ENCODE results near the gene VSTM2L.

The VSTM2L gene

DNA sequence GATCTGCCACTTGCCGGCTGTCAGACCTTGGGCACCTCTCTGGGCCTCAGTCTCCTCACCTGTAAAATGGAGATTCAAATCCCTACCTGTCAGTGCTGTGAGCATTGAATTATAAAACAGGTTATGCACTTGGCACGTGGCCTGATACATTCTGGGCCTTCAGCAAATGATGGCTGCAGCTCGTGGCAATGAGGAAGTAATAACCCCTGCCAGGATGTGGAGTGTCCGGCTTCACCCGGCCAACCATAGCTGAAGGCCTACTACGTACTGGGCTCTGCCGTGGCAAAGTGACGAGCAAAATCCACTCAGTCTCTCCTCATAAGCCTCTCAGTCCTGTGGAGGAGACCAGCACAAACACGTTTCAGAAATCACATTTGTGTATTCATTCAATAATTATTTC, 10.9 kb upstream of the VSTM2L start:
- DNase-seq (ENCODE audit: low spot score): no peak
- TF ChIP-seq, protein P1, sequence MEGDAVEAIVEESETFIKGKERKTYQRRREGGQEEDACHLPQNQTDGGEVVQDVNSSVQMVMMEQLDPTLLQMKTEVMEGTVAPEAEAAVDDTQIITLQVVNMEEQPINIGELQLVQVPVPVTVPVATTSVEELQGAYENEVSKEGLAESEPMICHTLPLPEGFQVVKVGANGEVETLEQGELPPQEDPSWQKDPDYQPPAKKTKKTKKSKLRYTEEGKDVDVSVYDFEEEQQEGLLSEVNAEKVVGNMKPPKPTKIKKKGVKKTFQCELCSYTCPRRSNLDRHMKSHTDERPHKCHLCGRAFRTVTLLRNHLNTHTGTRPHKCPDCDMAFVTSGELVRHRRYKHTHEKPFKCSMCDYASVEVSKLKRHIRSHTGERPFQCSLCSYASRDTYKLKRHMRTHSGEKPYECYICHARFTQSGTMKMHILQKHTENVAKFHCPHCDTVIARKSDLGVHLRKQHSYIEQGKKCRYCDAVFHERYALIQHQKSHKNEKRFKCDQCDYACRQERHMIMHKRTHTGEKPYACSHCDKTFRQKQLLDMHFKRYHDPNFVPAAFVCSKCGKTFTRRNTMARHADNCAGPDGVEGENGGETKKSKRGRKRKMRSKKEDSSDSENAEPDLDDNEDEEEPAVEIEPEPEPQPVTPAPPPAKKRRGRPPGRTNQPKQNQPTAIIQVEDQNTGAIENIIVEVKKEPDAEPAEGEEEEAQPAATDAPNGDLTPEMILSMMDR (IDR thresholded peaks at IDR 0.05; ENCODE audit: borderline replicate concordance, control extremely low read depth, extremely low read depth, insufficient read depth, missing control alignments): no peak
- in situ Hi-C loops (cut with MboI; ENCODE audit: low sequenced_read_pairs, unreplicated experiment): no loop called here

GRCh38 chr20:37893566-37894241, 9.2 kb upstream of the VSTM2L start:
- DNase-seq (ENCODE audit: low spot score): no peak
- TF ChIP-seq, protein P1 (IDR thresholded peaks at IDR 0.05; ENCODE audit: borderline replicate concordance, control extremely low read depth, extremely low read depth, insufficient read depth, missing control alignments): no peak
- in situ Hi-C loops (cut with MboI; ENCODE audit: low sequenced_read_pairs, unreplicated experiment): no loop called here

DNA sequence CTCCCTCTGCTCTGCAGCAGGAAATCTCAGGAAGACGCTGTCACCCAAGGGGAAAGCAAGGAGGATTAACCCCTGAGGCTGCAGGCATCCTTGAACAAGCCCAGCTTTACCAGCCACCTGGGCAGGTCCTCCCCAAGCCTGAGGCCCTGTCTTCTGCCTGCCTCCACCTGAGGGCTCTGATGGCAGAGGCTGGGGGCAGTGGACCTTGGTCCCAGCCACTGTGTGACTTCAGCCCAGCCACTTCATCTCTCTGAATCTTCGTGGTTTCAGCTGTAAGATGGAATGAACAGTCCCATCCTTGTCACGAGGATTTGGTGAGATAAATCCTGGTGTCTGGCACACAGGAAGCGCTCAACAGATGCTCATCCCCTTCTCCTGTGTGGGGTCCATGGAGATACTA, 8.5 kb upstream of the VSTM2L start:
- TF ChIP-seq, protein P1 (IDR thresholded peaks at IDR 0.05; ENCODE audit: borderline replicate concordance, control extremely low read depth, extremely low read depth, insufficient read depth, missing control alignments): no peak
- DNase-seq (ENCODE audit: low spot score): no peak
- in situ Hi-C loops (cut with MboI; ENCODE audit: low sequenced_read_pairs, unreplicated experiment): no loop called here

GRCh38 chr20:37895166-37895565, 7.8 kb upstream of the VSTM2L start:
- in situ Hi-C loops (cut with MboI; ENCODE audit: low sequenced_read_pairs, unreplicated experiment): no loop called here
- TF ChIP-seq, protein P1 (IDR thresholded peaks at IDR 0.05; ENCODE audit: borderline replicate concordance, control extremely low read depth, extremely low read depth, insufficient read depth, missing control alignments): no peak
- DNase-seq (ENCODE audit: low spot score): no peak

- in situ Hi-C loops (cut with MboI; ENCODE audit: low sequenced_read_pairs, unreplicated experiment): no loop called here
- TF ChIP-seq, protein P1 (IDR thresholded peaks at IDR 0.05; ENCODE audit: borderline replicate concordance, control extremely low read depth, extremely low read depth, insufficient read depth, missing control alignments): no peak
- no peak for DNase-seq (ENCODE audit: low spot score)
Measured at GRCh38 chr20:37896932-37897548, 5.9 kb upstream of the VSTM2L start.

DNA sequence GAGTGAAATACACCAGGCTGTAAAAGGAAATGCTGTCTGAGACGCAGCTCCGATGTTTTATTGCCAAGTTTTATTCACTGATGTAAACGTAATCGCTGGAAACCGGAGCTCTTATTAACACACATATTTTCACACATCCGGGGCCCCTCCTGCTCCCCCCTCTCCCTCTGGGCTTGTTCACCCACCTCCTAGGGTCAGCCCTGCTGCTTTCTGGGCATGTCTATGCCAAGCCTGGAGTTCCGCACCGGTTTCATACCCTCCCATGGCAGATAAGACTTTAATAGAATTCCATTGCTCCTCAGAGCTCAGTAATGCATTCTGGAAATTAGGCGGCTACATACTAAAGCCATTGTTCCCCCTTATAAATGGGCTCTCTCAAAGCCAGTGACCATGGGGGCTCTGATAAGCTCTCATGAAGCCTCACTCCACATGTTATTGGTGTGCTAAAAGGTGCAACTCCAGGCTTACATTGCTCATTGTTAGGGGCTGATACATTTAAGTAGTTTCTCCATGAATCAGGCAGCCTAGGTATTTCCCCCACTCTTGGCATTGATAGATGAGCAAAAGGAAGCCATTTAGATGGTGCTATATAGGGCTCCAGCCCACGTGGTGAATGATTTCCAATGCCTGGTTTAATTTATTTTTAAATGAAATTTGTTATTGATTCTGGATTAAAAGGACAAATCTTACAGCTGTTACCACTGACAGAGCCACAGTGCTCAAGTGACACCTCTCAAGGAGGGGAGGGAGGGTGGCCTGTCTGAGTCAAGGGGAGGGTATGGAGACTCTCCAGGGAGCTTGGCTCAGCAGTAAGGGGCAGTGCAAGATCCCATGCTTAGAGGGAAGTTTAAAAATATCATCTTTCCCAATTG, 4.5 kb upstream of the VSTM2L start:
- in situ Hi-C loops (cut with MboI; ENCODE audit: low sequenced_read_pairs, unreplicated experiment): no loop called here
- DNase-seq (ENCODE audit: low spot score): no peak
- TF ChIP-seq, protein P1 (IDR thresholded peaks at IDR 0.05; ENCODE audit: borderline replicate concordance, control extremely low read depth, extremely low read depth, insufficient read depth, missing control alignments): no peak

All from GM13976 (cell line).